Activated naive CD4-positive, alpha-beta T cell treated with anti-CD3 and anti-CD28 coated beads, Interleukin-2, amount 10 ng/mL, durations not matched to agents 7 days and 5 days (primary cell): Measurements from ENCODE around the gene TBX18.

Source experiments
- CTCF ChIA-PET: fragments of 350-600 bp; sonication (Branson Sonifier 250); formaldehyde crosslinking; loops from one replicate; lab custom pipeline; 2021; ENCODE audit warnings: antibody characterized with exemption; lab: Charles Lee
- DNase-seq: peaks from one replicate; pipeline ENCODE4 v3.0.0-alpha.2; 2020
- H3K27ac Mint-ChIP-seq: one replicate; pipeline ENCODE4 v1.8.0; 2021; ENCODE audit warnings: mild to moderate bottlenecking, moderate library complexity, mixed read lengths
- H3K27me3 Mint-ChIP-seq: one replicate; pipeline ENCODE4 v1.8.0; 2021; ENCODE audit warnings: mild to moderate bottlenecking, mixed read lengths
- H3K36me3 Mint-ChIP-seq: one replicate; pipeline ENCODE4 v1.8.0; 2021; ENCODE audit warnings: mixed read lengths
- H3K4me1 Mint-ChIP-seq: one replicate; pipeline ENCODE4 v1.8.0; 2021; ENCODE audit warnings: mixed read lengths
- H3K4me3 Mint-ChIP-seq: one replicate; pipeline ENCODE4 v1.8.0; 2021; ENCODE audit warnings: mild to moderate bottlenecking, moderate library complexity, mixed read lengths
- H3K9me3 Mint-ChIP-seq: one replicate; pipeline ENCODE4 v1.8.0; 2021; ENCODE audit warnings: mixed read lengths

The TBX18 gene

DNA sequence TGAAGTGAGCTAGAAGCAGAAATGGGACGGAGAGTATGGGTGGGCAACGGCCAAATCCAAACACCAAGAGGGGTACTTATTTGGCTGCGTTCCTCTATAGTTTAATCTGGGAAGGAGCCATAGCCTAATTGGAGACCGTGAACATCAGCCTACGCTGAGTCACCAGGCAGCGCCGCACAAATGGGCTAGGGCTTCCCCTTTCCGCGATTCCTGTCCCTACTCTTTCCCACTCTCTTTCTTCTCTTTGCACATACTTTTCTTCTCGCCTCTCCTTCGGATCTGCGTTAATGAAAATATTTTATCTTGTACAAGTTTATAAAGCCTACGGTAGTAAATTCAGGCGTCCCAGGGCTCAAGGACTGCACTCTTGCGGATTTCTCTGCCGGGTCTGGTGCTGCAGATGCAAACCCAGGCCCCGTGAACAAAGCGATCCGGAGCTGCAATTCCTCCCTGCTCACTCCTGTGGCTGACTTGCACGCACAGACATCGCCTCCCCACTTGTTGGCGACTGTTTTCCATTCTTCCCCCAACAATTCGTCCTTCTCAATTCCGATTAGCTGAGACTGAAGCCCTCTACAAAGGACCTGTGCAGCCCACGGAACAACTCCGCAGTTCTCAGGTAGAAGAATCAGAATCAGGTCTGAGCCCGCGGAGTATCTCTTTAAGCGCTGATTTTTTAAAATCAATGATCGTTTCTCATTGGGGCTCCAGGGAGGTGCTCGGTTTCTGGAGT, 4.2 kb upstream of the TBX18 start:
- Mint-ChIP-seq H3K27ac (no peak overlapping the region), H3K9me3 (peaks cover 7% of the 10 kb centered on the region), H3K4me3 (no peak overlapping the region), H3K36me3 (peaks cover 10% of the 10 kb centered on the region), H3K4me1 (peaks cover 6% of the 10 kb centered on the region), H3K27me3 (peaks cover 90% of the 10 kb centered on the region)
- no peak for DNase-seq
- CTCF ChIA-PET: no interaction called here

GRCh38 chr6:84767526-84768201, 3.3 kb upstream of the TBX18 start:
- H3K36me3 Mint-ChIP-seq: peaks cover 13% of the 10 kb centered on the region
- H3K4me3 Mint-ChIP-seq: no peak overlapping the region
- no peak for DNase-seq
- no peak overlapping the region for H3K27ac Mint-ChIP-seq
- peaks cover 90% of the 10 kb centered on the region for H3K27me3 Mint-ChIP-seq
- peaks cover 7% of the 10 kb centered on the region for H3K9me3 Mint-ChIP-seq
- peaks cover 6% of the 10 kb centered on the region for H3K4me1 Mint-ChIP-seq
- CTCF ChIA-PET: no interaction called here

DNA sequence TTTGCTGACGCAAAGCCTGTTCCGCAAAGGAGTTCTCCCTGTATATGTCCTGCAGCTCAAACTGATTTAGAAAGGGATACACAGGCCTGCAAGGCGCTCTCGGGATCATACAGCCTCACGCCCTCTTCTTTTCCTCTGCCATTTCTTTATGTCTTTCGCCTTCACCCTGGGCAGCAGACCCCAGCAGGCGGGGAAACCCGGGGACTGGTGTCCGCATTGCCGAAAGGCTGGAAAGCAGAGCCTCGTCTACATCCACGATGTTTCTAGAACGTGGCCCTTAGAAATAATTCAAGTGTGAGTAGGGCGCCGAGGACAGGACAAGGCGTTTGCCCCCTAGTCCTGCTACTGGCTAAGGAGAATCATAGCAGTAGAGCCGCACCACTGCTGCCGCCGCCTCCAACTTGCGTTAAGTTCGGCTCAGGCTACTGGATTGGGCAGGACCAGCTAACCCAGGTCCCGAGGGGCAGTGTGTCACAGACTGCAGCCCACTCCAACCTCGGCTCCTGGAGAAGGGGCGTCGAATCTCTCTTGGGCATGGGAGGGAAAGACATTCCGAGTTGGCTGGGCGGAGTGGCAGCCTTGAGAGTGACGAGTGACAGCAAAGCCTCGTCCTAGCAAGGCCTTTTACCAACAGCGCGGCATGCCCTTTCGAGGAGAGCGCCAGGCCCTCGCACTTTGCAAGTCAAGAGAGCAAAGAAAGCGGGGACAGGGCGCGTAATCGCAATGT, 2.6 kb upstream of the TBX18 start:
- no peak overlapping the region for H3K27ac Mint-ChIP-seq
- peaks cover 13% of the 10 kb centered on the region for H3K36me3 Mint-ChIP-seq
- CTCF ChIA-PET: no interaction called here
- H3K27me3 Mint-ChIP-seq: peaks cover 90% of the 10 kb centered on the region
- no peak overlapping the region for H3K4me3 Mint-ChIP-seq
- H3K4me1 Mint-ChIP-seq: peaks cover 6% of the 10 kb centered on the region
- DNase-seq: no peak
- peaks cover 7% of the 10 kb centered on the region for H3K9me3 Mint-ChIP-seq

- Mint-ChIP-seq H3K27me3 (peaks cover 86% of the 10 kb centered on the region), H3K27ac (no peak overlapping the region), H3K36me3 (peaks cover 13% of the 10 kb centered on the region), H3K4me1 (peaks cover 6% of the 10 kb centered on the region), H3K4me3 (no peak overlapping the region), H3K9me3 (peaks cover 7% of the 10 kb centered on the region)
- CTCF ChIA-PET: no interaction called here
- no peak for DNase-seq
These were observed 1.9 kb upstream of the TBX18 start for GRCh38 chr6:84766118-84766798.

- CTCF ChIA-PET: no interaction called here
- Mint-ChIP-seq H3K36me3 (peaks cover 13% of the 10 kb centered on the region), H3K27me3 (peaks cover 72% of the 10 kb centered on the region), H3K4me3 (peak overlapping the region; percentile 43), H3K4me1 (peaks cover 6% of the 10 kb centered on the region), H3K9me3 (peaks cover 7% of the 10 kb centered on the region), H3K27ac (no peak overlapping the region)
- no peak for DNase-seq
These were observed 489 bp downstream of the TBX18 start for GRCh38 chr6:84763886-84764331.

GRCh38 chr6:84763003-84763885, 1.2 kb downstream of the TBX18 start:
- peaks cover 13% of the 10 kb centered on the region for H3K36me3 Mint-ChIP-seq
- peak overlapping the region; percentile 35 for H3K4me3 Mint-ChIP-seq
- CTCF ChIA-PET: interaction anchor here (0.8 kb wide), 1 partner anchor 10 kb away, joined by 3 read pairs; no protein-coding TSS in a partner anchor
- H3K9me3 Mint-ChIP-seq: peaks cover 7% of the 10 kb centered on the region
- peak; percentile 21 for DNase-seq
- H3K27me3 Mint-ChIP-seq: peaks cover 65% of the 10 kb centered on the region
- H3K27ac Mint-ChIP-seq: peak overlapping the region; percentile 72
- H3K4me1 Mint-ChIP-seq: peaks cover 6% of the 10 kb centered on the region

DNA sequence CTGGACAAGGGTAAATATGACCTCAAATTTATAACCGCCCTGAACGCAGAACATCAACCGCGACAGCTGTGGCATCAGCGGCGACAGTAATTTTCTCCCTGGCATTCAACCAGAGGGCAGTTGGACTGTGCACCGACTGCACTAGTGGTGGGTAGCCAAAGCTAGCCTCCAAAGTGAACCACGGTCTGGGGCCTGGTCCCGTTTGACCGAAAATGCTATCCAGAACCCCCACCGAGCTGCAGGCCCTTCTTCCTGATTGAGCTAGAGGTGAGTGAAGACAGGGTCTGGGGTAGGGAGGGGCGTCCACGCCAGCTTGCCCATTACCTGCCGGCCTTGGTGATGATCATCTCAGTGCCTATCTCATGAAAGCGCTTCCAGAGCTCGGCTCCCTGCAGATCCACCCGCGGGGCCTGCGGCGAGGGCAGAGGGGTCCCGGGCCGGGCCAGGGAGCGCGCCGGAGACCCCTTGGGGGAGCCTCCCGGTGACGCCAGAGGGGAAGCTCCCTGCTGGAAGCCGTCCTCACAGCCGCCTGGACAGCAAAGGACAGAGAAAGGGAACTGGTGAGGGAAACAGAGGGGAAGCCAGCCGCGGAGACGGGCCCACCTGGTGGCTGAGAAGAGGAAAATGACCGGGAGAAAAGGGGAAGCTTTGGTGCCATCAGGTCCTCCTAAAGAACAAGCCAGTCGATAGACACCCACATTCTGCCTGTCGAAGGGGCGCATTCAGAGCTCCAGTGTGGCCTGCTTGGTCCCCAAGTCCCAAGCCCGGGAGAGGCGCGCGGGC, 2.0 kb downstream of the TBX18 start:
- Mint-ChIP-seq H3K27ac (no peak overlapping the region), H3K4me3 (no peak overlapping the region), H3K4me1 (peaks cover 6% of the 10 kb centered on the region), H3K9me3 (peaks cover 2% of the 10 kb centered on the region), H3K27me3 (peaks cover 57% of the 10 kb centered on the region), H3K36me3 (peaks cover 13% of the 10 kb centered on the region)
- CTCF ChIA-PET: interaction anchor here (0.8 kb wide), 1 partner anchor 9 kb away, joined by 3 read pairs; no protein-coding TSS in a partner anchor
- DNase-seq: no peak

- Mint-ChIP-seq H3K36me3 (peaks cover 3% of the 10 kb centered on the region), H3K4me1 (no peaks in the 10 kb centered on the region)
- CTCF ChIA-PET: no interaction called here
These were observed 5.9 kb downstream of the TBX18 start for GRCh38 chr6:84758486-84758885.

GRCh38 chr6:84756877-84757276, 7.5 kb downstream of the TBX18 start:
- no peak for DNase-seq
- Mint-ChIP-seq H3K27ac (no peak overlapping the region), H3K4me1 (no peaks in the 10 kb centered on the region), H3K9me3 (no peaks in the 10 kb centered on the region), H3K4me3 (no peak overlapping the region), H3K36me3 (no peaks in the 10 kb centered on the region), H3K27me3 (peaks cover 2% of the 10 kb centered on the region)
- CTCF ChIA-PET: no interaction called here

More at GRCh38 chr6:84758486-84758885, 5.9 kb downstream of the TBX18 start:
- Mint-ChIP-seq H3K27me3 (peaks cover 18% of the 10 kb centered on the region), H3K9me3 (no peaks in the 10 kb centered on the region), H3K4me3 (no peak overlapping the region), H3K27ac (no peak overlapping the region)
- DNase-seq: no peak

DNA sequence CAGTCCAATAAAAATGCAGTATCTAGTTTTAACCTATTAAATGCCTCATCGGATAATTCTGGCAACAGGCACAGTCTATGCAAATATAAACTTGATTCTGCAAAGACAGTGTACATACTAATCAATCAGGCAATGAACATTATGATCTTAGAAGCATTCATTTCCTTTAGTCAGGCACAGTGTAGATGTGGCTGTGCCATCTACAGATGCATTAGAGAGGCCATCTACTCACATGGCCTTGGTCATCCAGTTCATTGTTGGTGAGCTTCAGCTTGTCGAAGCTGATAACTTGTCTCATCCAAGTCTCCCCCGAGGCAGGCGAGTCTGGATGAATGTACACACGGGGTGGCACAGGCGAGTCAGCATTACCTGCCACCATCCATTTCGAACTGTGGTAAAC, 7.9 kb downstream of the TBX18 start:
- H3K27ac Mint-ChIP-seq: no peak overlapping the region
- no peaks in the 10 kb centered on the region for H3K36me3 Mint-ChIP-seq
- no peaks in the 10 kb centered on the region for H3K9me3 Mint-ChIP-seq
- H3K4me1 Mint-ChIP-seq: no peaks in the 10 kb centered on the region
- DNase-seq: no peak
- no peaks in the 10 kb centered on the region for H3K27me3 Mint-ChIP-seq
- CTCF ChIA-PET: no interaction called here
- H3K4me3 Mint-ChIP-seq: no peak overlapping the region

DNA sequence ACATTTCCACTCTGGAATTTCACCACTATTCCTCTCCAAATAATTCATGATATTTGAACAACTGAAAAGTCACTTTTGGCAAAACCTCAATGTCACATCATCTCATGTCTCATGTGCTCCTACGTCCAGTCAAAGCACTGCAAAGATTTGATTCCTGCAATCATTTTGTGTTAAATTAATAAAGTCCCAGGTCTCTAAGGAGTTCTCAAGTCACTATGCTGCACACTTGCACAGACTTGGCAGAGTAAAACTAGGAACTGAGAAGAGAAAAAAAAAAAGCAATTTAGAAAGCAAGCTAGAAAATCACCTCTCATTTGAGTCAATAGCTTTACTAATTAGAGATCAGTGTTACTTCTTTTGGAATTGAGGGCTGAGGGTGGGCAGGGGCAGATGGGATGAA, 11.2 kb downstream of the TBX18 start:
- H3K4me3 Mint-ChIP-seq: no peak overlapping the region
- CTCF ChIA-PET: interaction anchor here (1.0 kb wide), 1 partner anchor 10 kb away, joined by 3 read pairs; no protein-coding TSS in a partner anchor
- no peaks in the 10 kb centered on the region for H3K9me3 Mint-ChIP-seq
- no peaks in the 10 kb centered on the region for H3K27me3 Mint-ChIP-seq
- H3K27ac Mint-ChIP-seq: no peak overlapping the region
- no peaks in the 10 kb centered on the region for H3K4me1 Mint-ChIP-seq
- H3K36me3 Mint-ChIP-seq: no peaks in the 10 kb centered on the region
- no peak for DNase-seq

DNA sequence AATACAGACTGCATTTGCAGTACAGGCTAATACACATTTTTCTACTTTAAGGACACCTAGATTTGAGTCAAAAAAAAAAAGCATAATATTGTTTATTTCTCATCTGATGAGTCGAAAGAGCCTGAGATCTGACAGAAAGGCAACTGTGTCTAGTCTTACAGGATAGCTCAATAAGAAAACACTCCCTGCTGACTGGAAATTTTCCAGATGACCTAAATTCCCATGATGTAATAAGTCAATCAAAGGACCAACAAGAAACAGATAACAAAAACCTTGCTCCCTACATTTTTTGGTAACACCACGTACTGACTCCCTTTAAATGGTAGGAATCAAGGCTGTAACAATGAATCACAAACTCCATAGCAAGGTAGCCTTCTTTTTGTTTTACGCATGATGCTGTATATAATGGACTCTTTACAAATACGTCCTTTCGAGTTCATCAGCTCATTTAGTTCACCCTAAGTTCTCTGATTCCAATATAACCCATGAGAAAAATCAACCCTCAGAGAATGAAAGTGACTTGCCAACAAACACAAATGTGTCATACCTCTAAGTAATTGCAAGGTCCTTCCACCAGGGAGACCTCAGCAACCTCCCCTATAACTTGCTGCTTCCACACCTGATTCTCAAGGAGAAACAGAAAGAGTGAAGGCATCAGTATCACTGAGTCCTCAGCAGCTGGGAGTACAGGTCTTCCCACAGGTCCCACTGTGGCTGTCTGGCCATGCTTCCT, 12.1 kb downstream of the TBX18 start:
- H3K9me3 Mint-ChIP-seq: no peaks in the 10 kb centered on the region
- no peaks in the 10 kb centered on the region for H3K36me3 Mint-ChIP-seq
- no peak overlapping the region for H3K27ac Mint-ChIP-seq
- H3K4me1 Mint-ChIP-seq: no peaks in the 10 kb centered on the region
- no peaks in the 10 kb centered on the region for H3K27me3 Mint-ChIP-seq
- DNase-seq: no peak
- H3K4me3 Mint-ChIP-seq: no peak overlapping the region
- CTCF ChIA-PET: no interaction called here
